ENCODE results near the gene DNER.
"Not testable (repeated sequence)": the region's sequence is repeated elsewhere in the genome, so short reads cannot be mapped to it uniquely, and the experiment has no call there.

DNER gene

GRCh38 chr2:229342376-229342775 is 372.0 kb downstream of the DNER start:
- Histone ChIP-seq H3K27me3 (ENCODE audit: insufficient read depth, low read length) (no peaks in the 10 kb centered on the region), H3K9me2 (ENCODE audit: low read depth, low read length) (no peaks in the 10 kb centered on the region), H3K4me1 (ENCODE audit: insufficient read depth, low read length, severe bottlenecking) (no peaks in the 10 kb centered on the region), H3K36me3 (ENCODE audit: insufficient read depth, low read length) (no peaks in the 10 kb centered on the region), H4K20me1 (ENCODE audit: insufficient read depth, low read length) (no peaks in the 10 kb centered on the region), H3K9me3 (ENCODE audit: low read length) (no peaks in the 10 kb centered on the region), H3K27ac (ENCODE audit: low read depth, low read length, poor library complexity, severe bottlenecking) (no peak overlapping the region), H3K79me2 (ENCODE audit: insufficient read depth, low read length) (no peaks in the 10 kb centered on the region), H2AFZ (ENCODE audit: low read length) (no peak overlapping the region), H3K9ac (ENCODE audit: low read length) (no peak overlapping the region), H3F3A (ENCODE audit: insufficient read depth, low read length) (no peaks in the 10 kb centered on the region), H3K4me3 (ENCODE audit: low read depth, low read length, poor library complexity, severe bottlenecking) (no peak overlapping the region), H3K4me2 (ENCODE audit: low read length) (no peak overlapping the region)
- peak; percentile 57 for TF ChIP-seq CTCF (IDR thresholded peaks at IDR 0.05; ENCODE audit: low read length)
- TF ChIP-seq EZH2 (IDR thresholded peaks at IDR 0.05; ENCODE audit: borderline replicate concordance, low read length): no peak

GRCh38 chr2:229340086-229340760 is 374.1 kb downstream of the DNER start:
- Histone ChIP-seq H3F3A (ENCODE audit: insufficient read depth, low read length) (no peaks in the 10 kb centered on the region), H3K4me3 (ENCODE audit: low read depth, low read length, poor library complexity, severe bottlenecking) (no peak overlapping the region), H3K9ac (ENCODE audit: low read length) (no peak overlapping the region), H3K4me1 (ENCODE audit: insufficient read depth, low read length, severe bottlenecking) (no peaks in the 10 kb centered on the region), H3K27ac (ENCODE audit: low read depth, low read length, poor library complexity, severe bottlenecking) (no peak overlapping the region), H3K9me2 (ENCODE audit: low read depth, low read length) (no peaks in the 10 kb centered on the region), H2AFZ (ENCODE audit: low read length) (no peak overlapping the region), H3K79me2 (ENCODE audit: insufficient read depth, low read length) (no peaks in the 10 kb centered on the region), H4K20me1 (ENCODE audit: insufficient read depth, low read length) (no peaks in the 10 kb centered on the region), H3K27me3 (ENCODE audit: insufficient read depth, low read length) (no peaks in the 10 kb centered on the region), H3K9me3 (ENCODE audit: low read length) (no peaks in the 10 kb centered on the region), H3K36me3 (ENCODE audit: insufficient read depth, low read length) (no peaks in the 10 kb centered on the region), H3K4me2 (ENCODE audit: low read length) (no peak overlapping the region)
- TF ChIP-seq CTCF (IDR thresholded peaks at IDR 0.05; ENCODE audit: low read length): no peak
- TF ChIP-seq EZH2 (IDR thresholded peaks at IDR 0.05; ENCODE audit: borderline replicate concordance, low read length): no peak

- H3K4me2 ChIP-seq (ENCODE audit: low read length): no peak overlapping the region
These were observed 374.7 kb downstream of the DNER start for GRCh38 chr2:229339618-229340017.

GRCh38 chr2:229339171-229339570 is 375.2 kb downstream of the DNER start:
- not testable (repeated sequence) for H3K4me3 ChIP-seq (ENCODE audit: low read depth, low read length, poor library complexity, severe bottlenecking); H2AFZ ChIP-seq (ENCODE audit: low read length); H3K9ac ChIP-seq (ENCODE audit: low read length); H3F3A ChIP-seq (ENCODE audit: insufficient read depth, low read length); H4K20me1 ChIP-seq (ENCODE audit: insufficient read depth, low read length); H3K4me1 ChIP-seq (ENCODE audit: insufficient read depth, low read length, severe bottlenecking); H3K4me2 ChIP-seq (ENCODE audit: low read length); H3K27ac ChIP-seq (ENCODE audit: low read depth, low read length, poor library complexity, severe bottlenecking); H3K9me3 ChIP-seq (ENCODE audit: low read length); H3K27me3 ChIP-seq (ENCODE audit: insufficient read depth, low read length); H3K79me2 ChIP-seq (ENCODE audit: insufficient read depth, low read length); H3K36me3 ChIP-seq (ENCODE audit: insufficient read depth, low read length); H3K9me2 ChIP-seq (ENCODE audit: low read depth, low read length)

More at GRCh38 chr2:229339618-229340017, 374.7 kb downstream of the DNER start:
- no peaks in the 10 kb centered on the region for H3K79me2 ChIP-seq (ENCODE audit: insufficient read depth, low read length)
- H3K27ac ChIP-seq (ENCODE audit: low read depth, low read length, poor library complexity, severe bottlenecking): no peak overlapping the region
- no peaks in the 10 kb centered on the region for H3K9me3 ChIP-seq (ENCODE audit: low read length)
- no peaks in the 10 kb centered on the region for H4K20me1 ChIP-seq (ENCODE audit: insufficient read depth, low read length)
- no peaks in the 10 kb centered on the region for H3K27me3 ChIP-seq (ENCODE audit: insufficient read depth, low read length)
- H3K9ac ChIP-seq (ENCODE audit: low read length): no peak overlapping the region
- H3F3A ChIP-seq (ENCODE audit: insufficient read depth, low read length): no peaks in the 10 kb centered on the region
- H3K36me3 ChIP-seq (ENCODE audit: insufficient read depth, low read length): no peaks in the 10 kb centered on the region
- TF ChIP-seq CTCF (IDR thresholded peaks at IDR 0.05; ENCODE audit: low read length): no peak
- TF ChIP-seq EZH2 (IDR thresholded peaks at IDR 0.05; ENCODE audit: borderline replicate concordance, low read length): no peak
- H3K9me2 ChIP-seq (ENCODE audit: low read depth, low read length): no peaks in the 10 kb centered on the region
- H2AFZ ChIP-seq (ENCODE audit: low read length): no peak overlapping the region
- H3K4me3 ChIP-seq (ENCODE audit: low read depth, low read length, poor library complexity, severe bottlenecking): no peak overlapping the region
- no peaks in the 10 kb centered on the region for H3K4me1 ChIP-seq (ENCODE audit: insufficient read depth, low read length, severe bottlenecking)
